Measurements from ENCODE around the gene ALAD. TPM values are rescaled to one million over a fixed set of nuclear protein-coding genes. Genes with fewer than 3 reads are reported as not detected.
"Not testable (repeated sequence)": the region's sequence is repeated elsewhere in the genome, so short reads cannot be mapped to it uniquely, and the experiment has no call there.

ALAD gene
- total RNA-seq, 1 donor from 2014 or later = 5.1 TPM

DNA sequence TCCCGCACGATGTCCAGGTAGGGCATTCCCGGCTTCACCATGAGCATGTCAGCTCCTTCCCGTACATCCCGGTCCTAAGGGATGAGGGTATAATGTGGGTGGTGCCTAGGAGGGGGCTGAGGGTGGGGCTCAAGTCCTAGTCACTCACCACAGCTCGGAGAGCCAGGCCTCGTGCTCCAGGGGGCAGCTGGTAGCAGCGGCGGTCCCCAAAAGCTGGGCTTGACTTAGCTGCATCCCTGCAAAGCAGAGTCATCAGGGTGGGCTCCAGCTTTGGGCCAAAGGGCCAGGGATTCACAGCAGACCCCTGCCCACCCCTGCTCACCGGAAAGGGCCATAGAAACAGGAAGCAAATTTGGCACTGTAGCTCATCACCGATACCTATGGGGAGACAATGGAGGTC, 11.6 kb downstream of the ALAD start:
- no peak overlapping the region for H3K4me3 ChIP-seq (ENCODE audit: low read depth, low read length)
- TF ChIP-seq CTCF (conservative IDR thresholded peaks at IDR 0.05; ENCODE audit: low read depth, low read length) = no peak
- DNase-seq (ENCODE audit: low read depth) = no peak

GRCh38 chr9:113388833-113389232, 12.3 kb downstream of the ALAD start:
- no peak for DNase-seq (ENCODE audit: low read depth)
- TF ChIP-seq CTCF (conservative IDR thresholded peaks at IDR 0.05; ENCODE audit: low read depth, low read length) = no peak
- no peak overlapping the region for H3K4me3 ChIP-seq (ENCODE audit: low read depth, low read length)

- DNase-seq (ENCODE audit: low read depth) = no peak
- H3K4me3 ChIP-seq (ENCODE audit: low read depth, low read length) = no peak overlapping the region
- TF ChIP-seq CTCF (conservative IDR thresholded peaks at IDR 0.05; ENCODE audit: low read depth, low read length) = no peak
Observed at GRCh38 chr9:113387560-113388230, 13.4 kb downstream of the ALAD start.

- no peak for DNase-seq (ENCODE audit: low read depth)
- H3K4me3 ChIP-seq (ENCODE audit: low read depth, low read length) = no peak overlapping the region
- TF ChIP-seq CTCF (conservative IDR thresholded peaks at IDR 0.05; ENCODE audit: low read depth, low read length) = no peak
Observed at GRCh38 chr9:113386571-113387393, 14.3 kb downstream of the ALAD start.

- TF ChIP-seq CTCF (conservative IDR thresholded peaks at IDR 0.05; ENCODE audit: low read depth, low read length) = no peak
- no peak overlapping the region for H3K4me3 ChIP-seq (ENCODE audit: low read depth, low read length)
- DNase-seq (ENCODE audit: low read depth) = no peak
Observed at GRCh38 chr9:113381909-113382411, 19.1 kb downstream of the ALAD start.

- not testable (repeated sequence) for H3K4me3 ChIP-seq (ENCODE audit: low read depth, low read length); DNase-seq (ENCODE audit: low read depth)
Observed at GRCh38 chr9:113381441-113381840, 19.6 kb downstream of the ALAD start.

- TF ChIP-seq CTCF (conservative IDR thresholded peaks at IDR 0.05; ENCODE audit: low read depth, low read length) = no peak
- no peak for DNase-seq (ENCODE audit: low read depth)
Observed at GRCh38 chr9:113380869-113381378, 20.2 kb downstream of the ALAD start.

GRCh38 chr9:113379829-113380210, 21.3 kb downstream of the ALAD start:
- not testable (repeated sequence) for DNase-seq (ENCODE audit: low read depth); H3K4me3 ChIP-seq (ENCODE audit: low read depth, low read length)

More at GRCh38 chr9:113380869-113381378, 20.2 kb downstream of the ALAD start:
- no peak overlapping the region for H3K4me3 ChIP-seq (ENCODE audit: low read depth, low read length)

- not testable (repeated sequence) for H3K4me3 ChIP-seq (ENCODE audit: low read depth, low read length); DNase-seq (ENCODE audit: low read depth)
Observed at GRCh38 chr9:113379094-113379828, 21.8 kb downstream of the ALAD start.
